Aorta (tissue), 5 donors: Measurements from ENCODE around the gene TBC1D21. TPM values are rescaled to one million over a fixed set of nuclear protein-coding genes. Genes with fewer than 3 reads are reported as not detected.

Experiments
- ATAC-seq: fragments of 200-7000 bp; cut with Tn5 transposase; one replicate; pipeline ENCODE4 v1.9.1; 2022; ENCODE audit warnings: moderate library complexity; ENCODE audit not compliant: low FRiP score
- DNase-seq, 2 donors: peaks; one replicate each; pipeline ENCODE4 v3.0.0-alpha.2; 2020
- H3K27ac ChIP-seq, 2 donors: one replicate each; pipeline ENCODE4 v1.5.1; 2013; ENCODE audit warnings: low read length in 2 of 2, mild to moderate bottlenecking in 2 of 2, moderate library complexity in 2 of 2, control low read depth in 1 of 2, inconsistent platforms in 1 of 2, low read depth in 1 of 2
- H3K27me3 ChIP-seq, 2 donors: one replicate each; pipeline ENCODE4 v1.6.1; 2013; ENCODE audit warnings: control low read depth in 1 of 2, low read length in 1 of 2, mild to moderate bottlenecking in 1 of 2, moderate library complexity in 1 of 2; ENCODE audit not compliant: insufficient read depth in 2 of 2, control insufficient read depth in 1 of 2
- H3K36me3 ChIP-seq, 2 donors: one replicate each; pipeline ENCODE4 v1.6.1; 2013; ENCODE audit warnings: control low read depth in 1 of 2, low read length in 1 of 2, mild to moderate bottlenecking in 1 of 2; ENCODE audit not compliant: insufficient read depth in 2 of 2, control insufficient read depth in 1 of 2
- H3K4me1 ChIP-seq, 2 donors: one replicate each; pipeline ENCODE4 v1.6.1; 2013; ENCODE audit warnings: low read length in 2 of 2, control low read depth in 1 of 2, mild to moderate bottlenecking in 1 of 2, moderate library complexity in 1 of 2; ENCODE audit not compliant: insufficient read depth in 2 of 2, control insufficient read depth in 1 of 2
- H3K4me3 ChIP-seq, 2 donors: one replicate each; pipeline ENCODE4 v1.5.1; 2013; ENCODE audit warnings: low read length in 2 of 2, control low read depth in 1 of 2, mild to moderate bottlenecking in 1 of 2
- H3K9me3 ChIP-seq: one replicate; pipeline ENCODE4 v1.6.1; 2013; ENCODE audit warnings: mild to moderate bottlenecking, low read length; ENCODE audit not compliant: control insufficient read depth
- WGBS, 2 donors: extraction: QIAGEN DNeasy Blood & Tissue Kit; methylation state at CpG; one replicate each; pipeline ENCODE4 v1.1.7; 2013; 5-methylcytosine and 5-hydroxymethylcytosine counted together
- intact Hi-C, 2 donors: fragments of 100-400 bp; cut with DNase I; formaldehyde crosslinking; loops; one replicate each; pipeline versions ENCODE4 v1.14.2 to v1.15.0; 2022
- polyA plus RNA-seq, 2 donors: library from polyadenylated mRNA; stranded (reverse); fragments of 200-250 nt; gene quantifications; one replicate each; pipeline ENCODE4 v1.2.3, GENCODE V29; 2013
- total RNA-seq, 2 donors: library from RNA; stranded (reverse); fragmentation: NEBNext Ultra II Directional; extraction: Animal tissue kit (Norgen Biotek cat#: 25700); gene quantifications; one replicate each; pipeline ENCODE4 v1.2.1, GENCODE V29; 2021
- donor health status: healthy with polysubstance abuse.
- donor health status: Bipolar disorder and iron deficiency.
- donor health status: DM: no; HTN: no; CAD: no.
- donor health status: DM: no; HTN: no; CAD: no.
- donor health status: DM: yes; HTN: yes; CAD: no.

TBC1D21 gene
- total and polyA plus RNA-seq, 4 donors, result not detected

- Histone ChIP-seq H3K4me1 (no peaks in the 10 kb centered on the region), H3K4me3 (no peak overlapping the region), H3K9me3 (no peaks in the 10 kb centered on the region), H3K36me3 (no peaks in the 10 kb centered on the region), H3K27ac (no peak overlapping the region), H3K27me3 (no peaks in the 10 kb centered on the region)
- intact Hi-C loops, result no loop called here
- 56 to 57% methylated on average over 4 of the region's 4 CpGs for WGBS, 2 donors
- no peak for ATAC-seq
- DNase-seq, result no peak
Measured at GRCh38 chr15:73854265-73854664, 19.1 kb upstream of the TBC1D21 start.

- intact Hi-C loops, result no loop called here
- H3K4me3 ChIP-seq, result no peak overlapping the region
- 47 to 56% methylated on average over 14 of the region's 14 CpGs for WGBS, 2 donors
- ATAC-seq, result no peak
- H3K27ac ChIP-seq, result no peak overlapping the region
- H3K4me1 ChIP-seq, result no peaks in the 10 kb centered on the region
- no peaks in the 10 kb centered on the region for H3K36me3 ChIP-seq
- no peak for DNase-seq
- H3K9me3 ChIP-seq, result no peaks in the 10 kb centered on the region
- H3K27me3 ChIP-seq, result no peaks in the 10 kb centered on the region
Measured at GRCh38 chr15:73856458-73857192, 16.7 kb upstream of the TBC1D21 start.

GRCh38 chr15:73857193-73857920, 16.0 kb upstream of the TBC1D21 start:
- ATAC-seq (no peak), DNase-seq (no peak)
- 74 to 75% methylated on average over 7 of the region's 7 CpGs for WGBS, 2 donors
- no peaks in the 10 kb centered on the region for H3K27me3 ChIP-seq
- no peaks in the 10 kb centered on the region for H3K9me3 ChIP-seq
- H3K36me3 ChIP-seq, result no peaks in the 10 kb centered on the region
- no peaks in the 10 kb centered on the region for H3K4me1 ChIP-seq
- intact Hi-C loops, result no loop called here
- no peak overlapping the region for H3K4me3 ChIP-seq
- no peak overlapping the region for H3K27ac ChIP-seq

GRCh38 chr15:73858062-73858461, 15.3 kb upstream of the TBC1D21 start:
- ATAC-seq, result no peak
- Histone ChIP-seq H3K36me3 (no peaks in the 10 kb centered on the region), H3K9me3 (no peaks in the 10 kb centered on the region), H3K4me1 (no peaks in the 10 kb centered on the region), H3K4me3 (no peak overlapping the region), H3K27ac (no peak overlapping the region), H3K27me3 (no peaks in the 10 kb centered on the region)
- intact Hi-C loops, result no loop called here
- 79 to 83% methylated on average over 6 of the region's 6 CpGs for WGBS, 2 donors
- no peak for DNase-seq

- no peak for ATAC-seq
- H3K36me3 ChIP-seq, result no peaks in the 10 kb centered on the region
- intact Hi-C loops, result no loop called here
- WGBS, 2 donors, result 35 to 39% methylated on average over 6 of the region's 6 CpGs
- no peak for DNase-seq
- no peak overlapping the region for H3K4me3 ChIP-seq
- H3K27me3 ChIP-seq, result no peaks in the 10 kb centered on the region
- H3K4me1 ChIP-seq, result no peaks in the 10 kb centered on the region
- H3K27ac ChIP-seq, result no peak overlapping the region
- no peaks in the 10 kb centered on the region for H3K9me3 ChIP-seq
Measured at GRCh38 chr15:73862276-73862675, 11.1 kb upstream of the TBC1D21 start.

GRCh38 chr15:73865379-73865778, 8.0 kb upstream of the TBC1D21 start:
- DNase-seq (no peak), ATAC-seq (no peak)
- Histone ChIP-seq H3K36me3 (no peaks in the 10 kb centered on the region), H3K27me3 (no peaks in the 10 kb centered on the region), H3K4me1 (no peaks in the 10 kb centered on the region), H3K9me3 (no peaks in the 10 kb centered on the region), H3K4me3 (no peak overlapping the region), H3K27ac (no peak overlapping the region)
- intact Hi-C loops, result no loop called here

GRCh38 chr15:73865904-73866303, 7.5 kb upstream of the TBC1D21 start:
- ATAC-seq (no peak), DNase-seq (no peak)
- no peaks in the 10 kb centered on the region for H3K36me3 ChIP-seq
- no peaks in the 10 kb centered on the region for H3K27me3 ChIP-seq
- H3K4me1 ChIP-seq, result no peaks in the 10 kb centered on the region
- intact Hi-C loops, result no loop called here
- WGBS, 2 donors, result 55 to 57% methylated on average over 6 of the region's 6 CpGs
- H3K9me3 ChIP-seq, result no peaks in the 10 kb centered on the region
- H3K4me3 ChIP-seq, result no peak overlapping the region
- no peak overlapping the region for H3K27ac ChIP-seq

- DNase-seq, result no peak
- no peaks in the 10 kb centered on the region for H3K36me3 ChIP-seq
- 58 to 59% methylated on average over 2 of the region's 2 CpGs for WGBS, 2 donors
- no peaks in the 10 kb centered on the region for H3K27me3 ChIP-seq
- intact Hi-C loops, result no loop called here
- H3K9me3 ChIP-seq, result no peaks in the 10 kb centered on the region
- no peak overlapping the region for H3K4me3 ChIP-seq
- no peak for ATAC-seq
- H3K4me1 ChIP-seq, result no peaks in the 10 kb centered on the region
- no peak overlapping the region for H3K27ac ChIP-seq
Measured at GRCh38 chr15:73866481-73866880, 6.9 kb upstream of the TBC1D21 start.

GRCh38 chr15:73866881-73867410, 6.4 kb upstream of the TBC1D21 start:
- 47 to 48% methylated on average over 6 of the region's 6 CpGs for WGBS, 2 donors

More at GRCh38 chr15:73866881-73867410, 6.4 kb upstream of the TBC1D21 start:
- Histone ChIP-seq H3K4me3 (no peak overlapping the region), H3K27me3 (no peaks in the 10 kb centered on the region), H3K4me1 (no peaks in the 10 kb centered on the region), H3K27ac (no peak overlapping the region), H3K9me3 (no peaks in the 10 kb centered on the region), H3K36me3 (no peaks in the 10 kb centered on the region)
- ATAC-seq (no peak), DNase-seq (no peak)
- intact Hi-C loops, result no loop called here
